ACC112 (cell line): ENCODE data around the gene LTBP2.
"Not testable (repeated sequence)": the region's sequence is repeated elsewhere in the genome, so short reads cannot be mapped to it uniquely, and the experiment has no call there.

Source experiments
- H2AFZ ChIP-seq: fragments of 200-600 bp; sonication (generic); one replicate; pipeline ENCODE4 v1.6.0; 2017; ENCODE audit warnings: antibody characterized with exemption, low read length; ENCODE audit not compliant: unreplicated experiment
- H3K27ac ChIP-seq: fragments of 200-600 bp; sonication (generic); 2 replicates; pipeline ENCODE4 v1.5.1; 2014; ENCODE audit warnings: low read depth, mild to moderate bottlenecking, antibody characterized with exemption, low read length, moderate library complexity
- H3K27me3 ChIP-seq: fragments of 200-600 bp; sonication (generic); 2 replicates; pipeline ENCODE4 v1.6.1; 2014; ENCODE audit warnings: mild to moderate bottlenecking, antibody characterized with exemption, low read length, moderate library complexity, mixed read lengths; ENCODE audit not compliant: insufficient read depth
- H3K36me3 ChIP-seq: fragments of 200-600 bp; sonication (generic); 2 replicates; pipeline ENCODE4 v1.6.1; 2016; ENCODE audit warnings: mild to moderate bottlenecking, antibody characterized with exemption, low read length, moderate library complexity, mixed read lengths; ENCODE audit not compliant: insufficient read depth
- H3K4me1 ChIP-seq: fragments of 200-600 bp; sonication (generic); one replicate; pipeline ENCODE4 v1.6.1; 2016; ENCODE audit warnings: low read length, mixed read lengths; ENCODE audit not compliant: insufficient read depth, unreplicated experiment, control insufficient read depth
- H3K4me3 ChIP-seq: fragments of 200-600 bp; sonication (generic); 2 replicates; pipeline ENCODE4 v1.5.1; 2014; ENCODE audit warnings: mild to moderate bottlenecking, low read depth, low read length
- H3K79me2 ChIP-seq: fragments of 200-600 bp; sonication (generic); one replicate; pipeline ENCODE4 v1.6.0; 2016; ENCODE audit warnings: low read length; ENCODE audit not compliant: control insufficient read depth, unreplicated experiment, insufficient read depth

Gene LTBP2

GRCh38 chr14:74541225-74541624 lies 70.8 kb downstream of the LTBP2 start:
- Histone ChIP-seq H3K27ac (no peak overlapping the region), H3K79me2 (no peaks in the 10 kb centered on the region), H2AFZ (no peak overlapping the region), H3K36me3 (no peaks in the 10 kb centered on the region), H3K27me3 (no peaks in the 10 kb centered on the region), H3K4me1 (no peaks in the 10 kb centered on the region), H3K4me3 (no peak overlapping the region)

DNA sequence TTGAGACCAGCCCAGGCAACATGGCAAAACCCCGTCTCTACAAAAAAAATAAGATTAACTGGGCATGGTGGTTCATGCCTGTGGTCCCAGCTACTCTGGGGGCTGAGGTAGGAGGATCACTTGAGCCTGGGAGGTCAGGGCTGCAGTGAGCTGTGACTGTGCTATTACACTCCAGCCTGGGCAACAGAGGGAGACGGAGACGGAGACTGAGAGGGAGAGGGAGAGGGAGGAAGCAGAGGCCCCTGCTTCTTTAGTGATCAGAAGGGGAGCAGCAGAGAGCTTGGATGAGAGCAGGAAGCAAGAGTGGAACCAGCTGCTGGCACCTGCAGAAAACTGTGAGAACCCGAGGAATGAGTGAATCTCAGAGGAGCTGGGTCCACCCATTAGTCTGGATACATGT lies 72.5 kb downstream of the LTBP2 start:
- Histone ChIP-seq H3K27me3 (no peaks in the 10 kb centered on the region), H3K4me3 (no peak overlapping the region), H3K79me2 (no peaks in the 10 kb centered on the region), H2AFZ (no peak overlapping the region), H3K4me1 (no peaks in the 10 kb centered on the region), H3K36me3 (no peaks in the 10 kb centered on the region), H3K27ac (no peak overlapping the region)

DNA sequence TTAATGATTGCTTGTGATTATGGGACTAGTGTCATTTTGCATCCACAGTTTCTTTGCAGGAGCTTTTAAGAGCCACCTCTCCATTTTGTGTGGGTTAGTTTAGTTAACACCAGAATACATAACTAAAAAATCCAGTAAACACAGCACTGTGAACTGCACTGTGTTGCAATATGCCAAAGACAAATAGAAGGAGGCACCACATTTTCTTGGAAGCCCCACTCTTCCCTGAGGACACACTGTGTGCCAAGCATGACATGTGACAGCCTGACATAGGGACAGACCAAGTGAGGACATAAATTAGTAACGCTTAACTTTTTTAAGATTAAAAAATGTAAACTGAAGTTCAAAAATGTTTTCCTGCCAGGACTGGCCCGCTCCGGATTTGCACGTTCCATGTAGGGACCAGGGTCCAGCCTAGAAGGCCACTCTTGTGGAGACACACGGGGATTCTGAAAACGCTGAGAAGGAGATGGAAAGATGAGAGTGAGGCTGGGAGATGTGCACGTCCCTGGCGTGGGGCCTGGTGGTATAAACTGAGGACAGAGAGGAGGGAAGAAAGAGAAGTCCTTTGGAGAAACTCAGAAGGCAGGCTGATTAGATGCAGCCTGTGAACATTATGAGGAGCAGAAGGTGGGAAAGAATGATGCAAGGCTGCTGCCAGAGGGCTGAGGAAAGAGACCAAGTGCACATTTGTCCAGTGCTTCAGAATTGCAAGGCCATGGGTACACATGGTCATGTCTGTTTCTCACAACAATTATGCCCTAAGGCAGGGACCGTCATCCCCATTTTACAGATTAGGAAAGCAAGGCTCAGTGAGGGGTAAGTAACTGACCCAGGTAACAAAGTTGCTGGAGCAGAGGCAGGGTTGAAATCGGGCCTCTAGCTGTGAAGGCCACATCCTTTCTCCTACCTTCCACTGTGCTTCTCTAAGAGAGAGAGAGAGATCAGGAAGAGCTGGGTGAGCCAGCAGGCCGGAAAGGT lies 73.3 kb downstream of the LTBP2 start:
- Histone ChIP-seq H3K27ac (no peak overlapping the region), H3K36me3 (no peaks in the 10 kb centered on the region), H3K79me2 (no peaks in the 10 kb centered on the region), H3K27me3 (no peaks in the 10 kb centered on the region), H2AFZ (no peak overlapping the region), H3K4me1 (no peaks in the 10 kb centered on the region), H3K4me3 (no peak overlapping the region)

GRCh38 chr14:74536336-74536735 lies 75.7 kb downstream of the LTBP2 start:
- not testable (repeated sequence) for H3K79me2 ChIP-seq, H3K4me3 ChIP-seq, H3K27ac ChIP-seq, H3K4me1 ChIP-seq, H2AFZ ChIP-seq, H3K36me3 ChIP-seq, H3K27me3 ChIP-seq

DNA sequence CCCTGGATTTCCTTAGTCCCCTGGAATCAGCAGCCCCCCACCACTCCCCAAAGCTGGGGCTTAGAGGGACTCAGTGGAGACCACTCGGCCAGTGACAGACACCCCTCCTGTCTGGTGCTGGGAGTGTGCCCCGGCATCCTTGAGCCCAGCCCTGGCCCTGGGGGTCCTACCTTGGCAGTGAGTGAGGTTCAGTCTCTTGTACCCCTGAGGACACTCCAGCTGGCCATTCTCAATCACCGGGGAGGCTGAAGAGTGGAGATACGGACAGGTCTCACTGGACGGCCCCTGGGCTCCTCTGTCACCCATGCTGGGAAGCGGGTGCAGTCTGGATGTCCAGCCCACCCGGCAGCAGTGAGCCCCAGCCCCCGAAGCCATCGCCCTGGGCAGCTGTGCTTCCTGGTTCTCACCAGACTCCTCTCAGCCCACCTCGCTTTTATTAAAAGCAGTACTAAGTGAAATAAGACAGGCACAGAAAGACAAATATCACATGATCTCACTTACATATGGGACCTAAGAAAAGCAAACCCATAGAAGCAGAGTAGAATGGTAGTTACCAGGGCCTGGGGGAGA lies 76.2 kb downstream of the LTBP2 start:
- H3K79me2 ChIP-seq = no peaks in the 10 kb centered on the region
- no peaks in the 10 kb centered on the region for H3K36me3 ChIP-seq
- no peak overlapping the region for H3K4me3 ChIP-seq
- H2AFZ ChIP-seq = no peak overlapping the region
- H3K27me3 ChIP-seq = no peaks in the 10 kb centered on the region
- H3K4me1 ChIP-seq = peaks cover 4% of the 10 kb centered on the region
- H3K27ac ChIP-seq = no peak overlapping the region

- Histone ChIP-seq H3K27me3 (no peaks in the 10 kb centered on the region), H3K36me3 (no peaks in the 10 kb centered on the region), H3K4me3 (no peak overlapping the region), H3K27ac (no peak overlapping the region), H3K79me2 (no peaks in the 10 kb centered on the region), H2AFZ (no peak overlapping the region), H3K4me1 (peaks cover 4% of the 10 kb centered on the region)
These were observed 78.5 kb downstream of the LTBP2 start for GRCh38 chr14:74533576-74533975.

DNA sequence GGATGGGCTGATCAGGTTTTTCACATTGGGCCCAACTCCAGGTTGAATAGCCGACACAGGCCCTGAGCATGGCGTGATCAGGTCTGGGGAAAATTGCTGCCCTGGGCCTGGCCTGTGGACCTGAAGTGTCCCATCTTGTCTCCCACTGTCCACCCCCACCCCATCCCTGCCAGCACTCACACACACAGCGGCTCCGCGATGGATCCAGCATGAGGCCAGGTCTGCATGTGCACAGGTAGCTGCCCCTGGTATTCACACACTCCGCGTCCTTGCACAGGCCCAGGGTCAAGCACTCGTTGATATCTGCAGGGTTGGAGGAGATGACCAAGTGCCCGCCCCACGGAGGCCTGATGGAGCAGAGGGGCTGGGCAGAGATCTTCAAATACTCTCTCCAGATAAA lies 79.8 kb downstream of the LTBP2 start:
- Histone ChIP-seq H3K27me3 (no peaks in the 10 kb centered on the region), H2AFZ (no peak overlapping the region), H3K4me1 (peaks cover 4% of the 10 kb centered on the region), H3K79me2 (no peaks in the 10 kb centered on the region), H3K4me3 (no peak overlapping the region), H3K27ac (no peak overlapping the region; the same call in 1 of the 2 replicates), H3K36me3 (no peaks in the 10 kb centered on the region)

GRCh38 chr14:74531467-74531866 lies 80.6 kb downstream of the LTBP2 start:
- Histone ChIP-seq H3K27ac (peak overlapping the region; percentile 24; the same call in 1 of the 2 replicates), H3K36me3 (no peaks in the 10 kb centered on the region), H3K4me1 (peaks cover 4% of the 10 kb centered on the region), H2AFZ (no peak overlapping the region), H3K79me2 (no peaks in the 10 kb centered on the region), H3K27me3 (no peaks in the 10 kb centered on the region), H3K4me3 (no peak overlapping the region)

- no peaks in the 10 kb centered on the region for H3K36me3 ChIP-seq
- H3K4me3 ChIP-seq = no peak overlapping the region
- H3K27ac ChIP-seq = no peak overlapping the region
- H3K27me3 ChIP-seq = no peaks in the 10 kb centered on the region
- peaks cover 4% of the 10 kb centered on the region for H3K4me1 ChIP-seq
- no peaks in the 10 kb centered on the region for H3K79me2 ChIP-seq
- no peak overlapping the region for H2AFZ ChIP-seq
These were observed 81.0 kb downstream of the LTBP2 start for GRCh38 chr14:74531006-74531405.

DNA sequence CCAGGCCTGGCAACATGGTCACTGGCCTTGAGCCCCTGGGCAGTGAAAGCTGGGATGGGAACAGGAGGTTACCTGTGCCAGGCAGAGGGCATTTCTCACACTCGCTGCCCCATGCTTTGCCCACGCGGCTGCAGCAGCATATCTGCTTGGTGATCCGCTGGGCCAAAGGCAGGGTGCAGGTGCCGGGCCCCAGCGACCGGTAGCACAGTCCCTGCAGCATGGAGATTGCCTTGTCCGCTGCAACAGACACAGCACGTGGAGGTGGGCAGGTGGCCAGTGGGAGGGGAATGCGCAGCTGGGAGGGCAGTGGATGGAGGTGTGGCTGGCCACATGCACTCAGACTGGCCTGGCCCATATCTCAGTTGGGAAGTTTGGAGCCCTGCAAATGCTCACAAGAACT lies 83.2 kb downstream of the LTBP2 start:
- Histone ChIP-seq H3K79me2 (no peaks in the 10 kb centered on the region), H3K27ac (no peak overlapping the region), H2AFZ (no peak overlapping the region), H3K27me3 (no peaks in the 10 kb centered on the region), H3K36me3 (no peaks in the 10 kb centered on the region), H3K4me1 (peaks cover 7% of the 10 kb centered on the region), H3K4me3 (no peak overlapping the region)

- H3K4me1 ChIP-seq = peaks cover 7% of the 10 kb centered on the region
- H2AFZ ChIP-seq = no peak overlapping the region
- no peaks in the 10 kb centered on the region for H3K79me2 ChIP-seq
- H3K36me3 ChIP-seq = no peaks in the 10 kb centered on the region
- H3K27me3 ChIP-seq = no peaks in the 10 kb centered on the region
- H3K27ac ChIP-seq = no peak overlapping the region
- no peak overlapping the region for H3K4me3 ChIP-seq
These were observed 83.6 kb downstream of the LTBP2 start for GRCh38 chr14:74528406-74528805.
